ENCODE results near the gene SF1.

Gene SF1

GRCh38 chr11:64723907-64724862, 54.2 kb downstream of the SF1 start:
- TF ChIP-seq EZH2 (IDR thresholded peaks at IDR 0.05; ENCODE audit: borderline replicate concordance, low read depth, low read length, severe bottlenecking) (no peak), CTCF (IDR thresholded peaks at IDR 0.05; ENCODE audit: borderline replicate concordance, extremely low read depth, low read length, poor library complexity, severe bottlenecking) (no peak)
- Histone ChIP-seq H2AFZ (ENCODE audit: low read depth, low read length) (peak overlapping the region; percentile 90; the same call in 1 of the 2 replicates), H3K36me3 (ENCODE audit: insufficient read depth, low read length) (no peaks in the 10 kb centered on the region), H3K4me1 (ENCODE audit: insufficient read depth, low read length) (peaks cover 13% of the 10 kb centered on the region), H3K4me3 (ENCODE audit: low read depth in 1 of 2, low read length in 2 of 2) (peak overlapping the region in 1 of 2 experiments; percentile 69; a peak in 1 of 4 replicates), H3K9me3 (ENCODE audit: insufficient read depth, low read length, severe bottlenecking) (no peaks in the 10 kb centered on the region), H3K27me3 (ENCODE audit: insufficient read depth, low read length, poor library complexity) (peaks cover 5% of the 10 kb centered on the region), H3K4me2 (ENCODE audit: insufficient read depth, low read length) (peak overlapping the region; percentile 96), H3K27ac (ENCODE audit: low read length) (no peak overlapping the region), H3K9ac (ENCODE audit: low read depth, low read length) (peak overlapping the region; percentile 94; the same call in 1 of the 2 replicates), H3K79me2 (ENCODE audit: insufficient read depth, low read length) (no peaks in the 10 kb centered on the region), H4K20me1 (ENCODE audit: insufficient read depth, low read length) (0 out of 2 replicates have a peak, but pooled peaks cover 6% of the 10 kb centered on the region)
- ATAC-seq (ENCODE audit: insufficient read depth, low read depth) = no peak
- DNase-seq = no peak

- peak within 1 kb of the TSS; percentile 90 for H2AFZ ChIP-seq (ENCODE audit: low read depth, low read length)
Observed at GRCh38 chr11:64723117-64723906, 55.0 kb downstream of the SF1 start, which contains the start of gene NRXN2. TSS of gene NRXN2 (minus strand) at chr11:64723197. CDS start at chr11:64713699, 9,498 bp downstream.

More at GRCh38 chr11:64723117-64723906, 55.0 kb downstream of the SF1 start, which contains the start of gene NRXN2:
- DNase-seq = peak; percentile 91
- Histone ChIP-seq H3K4me1 (ENCODE audit: insufficient read depth, low read length) (peaks cover 13% of the 10 kb centered on the region), H3K4me2 (ENCODE audit: insufficient read depth, low read length) (peak within 1 kb of the TSS; percentile 96), H3K4me3 (ENCODE audit: low read depth in 1 of 2, low read length in 2 of 2) (peak within 1 kb of the TSS; percentile 51 to 69), H4K20me1 (ENCODE audit: insufficient read depth, low read length) (0 out of 2 replicates have a peak, but pooled peaks cover 6% of the 10 kb centered on the region), H3K27me3 (ENCODE audit: insufficient read depth, low read length, poor library complexity) (peaks cover 5% of the 10 kb centered on the region), H3K9me3 (ENCODE audit: insufficient read depth, low read length, severe bottlenecking) (no peaks in the 10 kb centered on the region), H3K79me2 (ENCODE audit: insufficient read depth, low read length) (no peaks in the 10 kb centered on the region), H3K9ac (ENCODE audit: low read depth, low read length) (peak within 1 kb of the TSS; percentile 94), H3K36me3 (ENCODE audit: insufficient read depth, low read length) (no peaks in the 10 kb centered on the region), H3K27ac (ENCODE audit: low read length) (peak within 1 kb of the TSS; percentile 71)
- peak; percentile 98 for ATAC-seq (ENCODE audit: insufficient read depth, low read depth)
- TF ChIP-seq CTCF (IDR thresholded peaks at IDR 0.05; ENCODE audit: borderline replicate concordance, extremely low read depth, low read length, poor library complexity, severe bottlenecking) (peak; percentile 95), EZH2 (IDR thresholded peaks at IDR 0.05; ENCODE audit: borderline replicate concordance, low read depth, low read length, severe bottlenecking) (no peak)
